Stimulated activated CD4-positive, alpha-beta T cell treated with anti-CD3 and anti-CD28 coated beads, Interleukin-2, amount 100 ng/mL, for 24 hours (primary cell): ENCODE data around the gene TNIP1.

Source experiments
- DNase-seq, 2 donors: peaks; one replicate each; pipeline ENCODE4 v3.0.0-alpha.2; 2020

The TNIP1 gene

GRCh38 chr5:150992705-150993104 is 88.1 kb downstream of the TNIP1 start:
- DNase-seq = no peak

GRCh38 chr5:150989695-150990094 is 91.1 kb downstream of the TNIP1 start:
- DNase-seq = peak in 1 of 2 donors; percentile 4

- DNase-seq = no peak
Observed at GRCh38 chr5:150987746-150988145, 93.1 kb downstream of the TNIP1 start.
